Measurements from ENCODE around the gene FAM53A.
"Not testable (repeated sequence)": the region's sequence is repeated elsewhere in the genome, so short reads cannot be mapped to it uniquely, and the experiment has no call there.

The FAM53A gene

GRCh38 chr4:1716065-1716945 is 32.2 kb upstream of the FAM53A start:
- no peak for DNase-seq

GRCh38 chr4:1715002-1715758 is 31.1 kb upstream of the FAM53A start:
- DNase-seq = no peak

- no peak for DNase-seq
Observed at GRCh38 chr4:1714303-1715001, 30.3 kb upstream of the FAM53A start.

GRCh38 chr4:1713003-1713851 is 29.1 kb upstream of the FAM53A start:
- no peak for DNase-seq

GRCh38 chr4:1712216-1713002 is 28.3 kb upstream of the FAM53A start, which contains the start of gene SLBP:
Gene SLBP, minus strand, starts transcription at chr4:1712319. Its CDS starts 131 bp downstream, at chr4:1712188.
- DNase-seq = peak; percentile 99

- DNase-seq = peak in 1 of 2 donors; percentile 37
Observed at GRCh38 chr4:1711571-1712215, 27.6 kb upstream of the FAM53A start.

- DNase-seq = no peak
Observed at GRCh38 chr4:1711055-1711570, 27.0 kb upstream of the FAM53A start.

GRCh38 chr4:1708581-1708980 is 24.5 kb upstream of the FAM53A start:
- DNase-seq = no peak

GRCh38 chr4:1706358-1706757 is 22.2 kb upstream of the FAM53A start:
- no peak for DNase-seq

- DNase-seq = no peak
Observed at GRCh38 chr4:1705732-1706131, 21.6 kb upstream of the FAM53A start.

GRCh38 chr4:1703867-1704266 is 19.8 kb upstream of the FAM53A start:
- DNase-seq = no peak

- not testable (repeated sequence) for DNase-seq
Observed at GRCh38 chr4:1701671-1702070, 17.6 kb upstream of the FAM53A start.

- no peak for DNase-seq
Observed at GRCh38 chr4:1695913-1696312, 11.8 kb upstream of the FAM53A start.

- DNase-seq = peak; percentile 75 to 78
Observed at GRCh38 chr4:1693131-1693896, 9.2 kb upstream of the FAM53A start.

GRCh38 chr4:1691737-1692373 is 7.7 kb upstream of the FAM53A start:
- DNase-seq = no peak

GRCh38 chr4:1690698-1691097 is 6.6 kb upstream of the FAM53A start:
- no peak for DNase-seq

GRCh38 chr4:1686440-1687036 is 2.4 kb upstream of the FAM53A start:
- no peak for DNase-seq

GRCh38 chr4:1685235-1686150 is 1.4 kb upstream of the FAM53A start:
- DNase-seq = no peak
